ENCODE results near the gene TTC13.

TTC13 gene

DNA sequence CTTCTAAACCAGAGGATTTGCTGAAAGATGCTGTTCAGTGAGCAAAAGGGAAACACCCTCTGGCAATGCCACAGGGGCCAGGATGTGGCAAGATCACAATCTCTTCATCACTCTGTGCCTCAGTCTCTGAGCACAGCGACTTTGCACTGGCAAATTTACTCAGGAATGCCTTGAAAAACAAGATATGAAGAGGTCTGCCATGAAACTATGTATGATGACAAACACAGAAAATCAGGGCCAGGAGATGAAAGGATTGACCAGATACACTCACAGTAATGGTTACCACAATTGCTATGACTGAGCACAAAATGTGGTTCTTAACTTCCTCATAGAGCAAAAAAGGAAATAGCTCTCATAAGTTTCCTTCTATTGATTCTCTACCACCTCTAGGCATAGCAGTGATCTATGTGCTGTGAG lies 5.8 kb downstream of the TTC13 start:
- H3K4me3 ChIP-seq (ENCODE audit: low read length) = no peak overlapping the region
- H3K27me3 ChIP-seq (ENCODE audit: insufficient read depth, low read length) = peaks cover 28% of the 10 kb centered on the region
- H3K36me3 ChIP-seq (ENCODE audit: insufficient read depth, low read depth, low read length) = no peaks in the 10 kb centered on the region
- no peak overlapping the region for H3K27ac ChIP-seq (ENCODE audit: low read length)
- H3K4me1 ChIP-seq (ENCODE audit: insufficient read depth, low read length) = no peaks in the 10 kb centered on the region
- no peak overlapping the region for H3K9ac ChIP-seq (ENCODE audit: low read depth, low read length)
- no peaks in the 10 kb centered on the region for H3K9me3 ChIP-seq (ENCODE audit: insufficient read depth, low read depth, low read length)

DNA sequence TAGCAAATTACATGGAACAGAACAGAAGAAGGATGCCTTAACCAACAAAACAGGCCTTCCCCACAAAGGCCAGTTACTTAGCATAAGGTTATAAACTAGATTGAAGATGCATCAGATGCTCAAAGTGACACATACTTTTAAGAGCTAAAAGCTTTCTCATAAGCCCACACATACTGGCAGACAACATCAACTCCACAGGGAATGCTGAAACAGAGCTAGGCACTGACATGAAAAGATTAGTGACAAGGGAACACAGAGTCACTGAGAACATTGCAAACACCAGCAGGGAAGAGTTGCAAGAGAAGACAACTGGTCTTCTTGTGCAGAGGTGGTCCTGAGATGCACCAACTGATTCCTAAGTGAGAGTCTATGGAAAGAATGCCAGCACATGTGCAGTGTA lies 6.9 kb downstream of the TTC13 start:
- H3K4me1 ChIP-seq (ENCODE audit: insufficient read depth, low read length) = no peaks in the 10 kb centered on the region

DNA sequence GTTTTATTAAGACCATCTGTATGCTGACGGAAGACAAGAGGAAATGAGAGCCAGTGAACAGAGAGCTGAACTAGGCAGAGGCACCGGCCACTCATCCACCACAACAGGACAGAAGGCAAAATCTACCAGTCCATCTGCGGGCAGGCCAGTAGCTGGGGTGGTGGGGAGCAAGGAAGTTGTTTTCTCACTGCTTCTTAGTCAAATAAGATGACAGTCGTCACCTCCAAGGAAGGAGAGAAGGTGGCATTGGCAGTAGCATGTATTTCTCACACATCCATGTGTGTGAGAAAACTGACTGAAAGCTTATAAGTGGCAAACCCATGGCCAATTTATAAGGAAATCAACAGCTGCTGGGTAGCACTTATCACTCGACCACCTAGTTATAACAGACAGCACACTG lies 8.2 kb downstream of the TTC13 start:
- no peaks in the 10 kb centered on the region for H3K36me3 ChIP-seq (ENCODE audit: insufficient read depth, low read depth, low read length)
- peaks cover 10% of the 10 kb centered on the region; the same call in 1 of the 2 replicates for H3K27me3 ChIP-seq (ENCODE audit: insufficient read depth, low read length)
- H3K27ac ChIP-seq (ENCODE audit: low read length) = no peak overlapping the region
- no peaks in the 10 kb centered on the region for H3K9me3 ChIP-seq (ENCODE audit: insufficient read depth, low read depth, low read length)
- H3K4me3 ChIP-seq (ENCODE audit: low read length) = no peak overlapping the region
- no peak overlapping the region for H3K9ac ChIP-seq (ENCODE audit: low read depth, low read length)
- H3K4me1 ChIP-seq (ENCODE audit: insufficient read depth, low read length) = no peaks in the 10 kb centered on the region

More for the DNA sequence above, 6.9 kb downstream of the TTC13 start:
- Histone ChIP-seq H3K4me3 (ENCODE audit: low read length) (no peak overlapping the region), H3K27ac (ENCODE audit: low read length) (no peak overlapping the region), H3K9ac (ENCODE audit: low read depth, low read length) (no peak overlapping the region), H3K36me3 (ENCODE audit: insufficient read depth, low read depth, low read length) (no peaks in the 10 kb centered on the region), H3K27me3 (ENCODE audit: insufficient read depth, low read length) (peaks cover 17% of the 10 kb centered on the region), H3K9me3 (ENCODE audit: insufficient read depth, low read depth, low read length) (no peaks in the 10 kb centered on the region)

DNA sequence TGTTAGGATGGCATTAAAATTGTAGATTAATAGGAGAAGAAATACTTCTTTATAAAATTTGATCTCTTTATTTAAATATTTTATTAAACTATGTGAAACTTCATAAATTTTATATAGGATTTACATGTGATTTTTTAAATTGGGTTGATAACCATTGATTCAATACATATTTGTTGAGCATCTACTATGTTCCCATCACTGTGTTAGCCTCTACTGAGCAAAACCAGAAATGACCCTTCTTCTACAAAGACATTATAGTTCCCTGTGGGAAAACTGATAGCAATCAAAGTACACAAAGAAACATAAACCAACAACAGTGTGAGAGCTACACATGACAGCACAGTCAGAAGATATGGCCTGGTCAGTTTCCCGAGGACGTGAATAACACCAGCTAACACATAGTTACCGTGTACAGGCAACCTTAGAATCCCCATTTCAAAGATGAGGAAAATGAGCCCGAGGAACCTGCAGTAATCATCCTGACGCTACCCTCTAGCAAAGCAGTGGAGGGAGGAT lies 12.2 kb downstream of the TTC13 start:
- H3K27me3 ChIP-seq (ENCODE audit: insufficient read depth, low read length) = no peaks in the 10 kb centered on the region
- H3K36me3 ChIP-seq (ENCODE audit: insufficient read depth, low read depth, low read length) = no peaks in the 10 kb centered on the region
- H3K4me3 ChIP-seq (ENCODE audit: low read length) = no peak overlapping the region
- H3K9me3 ChIP-seq (ENCODE audit: insufficient read depth, low read depth, low read length) = no peaks in the 10 kb centered on the region
- H3K27ac ChIP-seq (ENCODE audit: low read length) = no peak overlapping the region
- H3K4me1 ChIP-seq (ENCODE audit: insufficient read depth, low read length) = no peaks in the 10 kb centered on the region
- no peak overlapping the region for H3K9ac ChIP-seq (ENCODE audit: low read depth, low read length)

DNA sequence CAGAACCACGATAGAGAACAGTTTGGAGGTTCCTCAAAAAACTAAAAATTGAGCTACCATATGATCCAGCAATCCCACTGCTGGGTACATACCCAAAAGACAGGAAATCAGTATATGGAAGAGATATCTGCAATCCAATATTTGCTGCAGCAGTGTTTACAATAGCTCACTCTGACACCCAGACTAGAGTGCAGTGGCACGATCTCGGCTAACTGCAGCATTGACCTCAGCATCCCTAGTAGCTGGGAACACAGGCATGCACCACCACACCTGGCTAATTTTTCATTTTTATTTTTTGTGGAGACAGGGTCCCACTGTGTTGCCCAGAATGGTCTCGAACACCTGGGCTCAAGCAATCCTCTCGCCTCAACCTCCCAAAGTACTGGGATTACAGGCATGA lies 13.1 kb downstream of the TTC13 start:
- Histone ChIP-seq H3K36me3 (ENCODE audit: insufficient read depth, low read depth, low read length) (no peaks in the 10 kb centered on the region), H3K27me3 (ENCODE audit: insufficient read depth, low read length) (no peaks in the 10 kb centered on the region), H3K27ac (ENCODE audit: low read length) (no peak overlapping the region), H3K9ac (ENCODE audit: low read depth, low read length) (no peak overlapping the region), H3K4me1 (ENCODE audit: insufficient read depth, low read length) (no peaks in the 10 kb centered on the region), H3K9me3 (ENCODE audit: insufficient read depth, low read depth, low read length) (no peaks in the 10 kb centered on the region), H3K4me3 (ENCODE audit: low read length) (no peak overlapping the region)

DNA sequence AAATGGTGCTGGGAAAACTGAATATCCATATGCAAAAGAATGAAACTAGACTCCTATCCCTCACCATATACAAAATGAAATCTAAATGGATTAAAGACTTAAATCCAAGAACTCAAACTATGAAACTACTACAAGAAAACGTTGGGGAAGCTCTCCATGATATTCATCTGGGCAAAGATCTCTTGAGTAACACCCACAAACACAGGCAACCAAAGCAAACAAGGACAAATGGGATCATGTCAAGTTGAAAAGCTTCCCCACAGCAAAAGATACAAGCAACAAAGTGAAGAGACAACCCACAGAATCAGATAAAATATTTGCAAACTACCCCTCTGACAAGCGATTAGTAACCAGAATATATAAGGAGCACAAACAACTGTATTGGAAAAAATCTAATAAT lies 13.8 kb downstream of the TTC13 start:
- no peak overlapping the region for H3K9ac ChIP-seq (ENCODE audit: low read depth, low read length)
- H3K9me3 ChIP-seq (ENCODE audit: insufficient read depth, low read depth, low read length) = no peaks in the 10 kb centered on the region
- no peak overlapping the region for H3K27ac ChIP-seq (ENCODE audit: low read length)
- H3K4me3 ChIP-seq (ENCODE audit: low read length) = no peak overlapping the region
- no peaks in the 10 kb centered on the region for H3K4me1 ChIP-seq (ENCODE audit: insufficient read depth, low read length)
- H3K36me3 ChIP-seq (ENCODE audit: insufficient read depth, low read depth, low read length) = no peaks in the 10 kb centered on the region
- no peaks in the 10 kb centered on the region for H3K27me3 ChIP-seq (ENCODE audit: insufficient read depth, low read length)

DNA sequence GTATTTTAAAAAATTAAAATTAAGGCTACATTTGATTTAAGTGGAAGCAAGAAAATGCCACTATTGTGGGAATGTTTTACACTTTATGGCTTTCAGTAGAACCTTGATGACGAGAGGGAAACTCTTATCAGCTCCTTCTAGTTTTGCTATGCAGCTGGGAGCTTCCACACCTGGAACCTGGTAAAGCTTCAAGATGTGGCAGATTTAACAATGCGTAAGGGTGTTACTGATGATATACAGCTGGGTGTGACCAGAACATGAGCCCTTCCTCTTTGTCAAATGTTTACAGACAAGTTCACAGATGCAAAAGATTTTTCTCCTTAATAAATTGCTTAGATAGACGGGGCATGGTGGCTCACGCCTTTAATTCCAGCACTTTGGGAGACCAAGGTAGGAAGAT lies 20.3 kb downstream of the TTC13 start:
- no peak overlapping the region for H3K9ac ChIP-seq (ENCODE audit: low read depth, low read length)

DNA sequence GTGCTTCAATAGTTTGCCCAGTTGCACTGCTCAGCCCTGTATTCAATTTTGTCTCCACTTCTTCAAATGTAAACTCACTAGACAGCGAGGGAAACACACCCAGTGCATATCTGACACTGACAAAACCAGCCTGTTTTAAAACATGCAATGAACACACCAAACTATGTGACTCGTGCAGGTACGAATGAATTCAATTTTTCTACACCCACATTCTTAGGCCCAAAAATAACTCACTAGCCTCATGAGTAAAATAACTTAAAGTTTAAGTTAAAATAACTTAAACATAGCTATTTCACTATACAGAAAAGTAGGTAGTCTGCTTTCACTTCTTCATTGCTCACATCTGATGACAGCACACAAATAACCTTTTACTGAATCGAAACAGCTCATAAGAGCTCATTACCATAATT lies 21.1 kb downstream of the TTC13 start:
- H3K9ac ChIP-seq (ENCODE audit: low read depth, low read length) = no peak overlapping the region

More for the DNA sequence above, 20.3 kb downstream of the TTC13 start:
- Histone ChIP-seq H3K9me3 (ENCODE audit: insufficient read depth, low read depth, low read length) (no peaks in the 10 kb centered on the region), H3K27ac (ENCODE audit: low read length) (no peak overlapping the region), H3K4me3 (ENCODE audit: low read length) (no peak overlapping the region), H3K27me3 (ENCODE audit: insufficient read depth, low read length) (no peaks in the 10 kb centered on the region), H3K36me3 (ENCODE audit: insufficient read depth, low read depth, low read length) (no peaks in the 10 kb centered on the region), H3K4me1 (ENCODE audit: insufficient read depth, low read length) (no peaks in the 10 kb centered on the region)

DNA sequence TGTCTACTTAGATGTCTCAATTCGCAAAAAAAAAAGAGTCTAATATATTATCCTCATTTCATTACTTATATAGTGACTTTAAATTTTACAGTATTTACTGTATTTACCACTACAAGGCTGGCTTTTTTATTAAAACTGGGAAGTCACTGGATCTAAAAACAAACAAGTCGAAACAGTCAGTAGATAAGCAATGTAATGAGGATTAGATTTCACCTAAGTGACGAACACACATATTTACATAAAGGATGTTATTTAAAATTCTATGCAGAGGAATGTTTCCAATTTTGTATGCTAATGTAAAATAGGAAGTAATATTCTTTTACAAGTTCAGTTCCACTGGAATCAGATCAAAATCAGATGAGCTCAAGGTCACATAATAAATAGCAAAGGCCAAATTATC lies 28.3 kb downstream of the TTC13 start:
- H3K9ac ChIP-seq (ENCODE audit: low read depth, low read length) = no peak overlapping the region
- H3K27ac ChIP-seq (ENCODE audit: low read length) = no peak overlapping the region
- no peaks in the 10 kb centered on the region for H3K9me3 ChIP-seq (ENCODE audit: insufficient read depth, low read depth, low read length)
- H3K36me3 ChIP-seq (ENCODE audit: insufficient read depth, low read depth, low read length) = no peaks in the 10 kb centered on the region
- no peaks in the 10 kb centered on the region for H3K4me1 ChIP-seq (ENCODE audit: insufficient read depth, low read length)
- H3K27me3 ChIP-seq (ENCODE audit: insufficient read depth, low read length) = no peaks in the 10 kb centered on the region
- no peak overlapping the region for H3K4me3 ChIP-seq (ENCODE audit: low read length)

More for the DNA sequence above, 21.1 kb downstream of the TTC13 start:
- Histone ChIP-seq H3K36me3 (ENCODE audit: insufficient read depth, low read depth, low read length) (no peaks in the 10 kb centered on the region), H3K9me3 (ENCODE audit: insufficient read depth, low read depth, low read length) (no peaks in the 10 kb centered on the region), H3K27me3 (ENCODE audit: insufficient read depth, low read length) (no peaks in the 10 kb centered on the region), H3K4me3 (ENCODE audit: low read length) (no peak overlapping the region), H3K27ac (ENCODE audit: low read length) (no peak overlapping the region), H3K4me1 (ENCODE audit: insufficient read depth, low read length) (no peaks in the 10 kb centered on the region)

DNA sequence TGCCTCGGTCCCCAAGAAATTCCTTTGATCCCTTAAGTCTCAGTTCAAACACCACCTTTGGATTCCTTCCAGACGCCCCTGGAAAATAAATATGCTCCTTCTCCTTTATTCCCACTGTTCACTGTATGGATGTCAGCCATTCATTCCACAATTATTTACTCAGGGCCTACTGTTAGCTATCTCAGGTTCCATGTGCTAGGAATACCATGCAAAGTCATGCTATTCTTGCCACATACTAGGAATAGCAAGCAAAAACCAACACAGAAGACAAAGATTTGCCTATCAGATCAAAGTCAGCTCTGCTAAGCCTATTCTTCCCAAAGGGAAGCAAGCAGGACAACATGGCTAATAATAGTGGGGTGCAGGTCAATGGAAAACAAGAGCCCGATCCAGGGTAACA lies 29.8 kb downstream of the TTC13 start:
- no peak overlapping the region for H3K27ac ChIP-seq (ENCODE audit: low read length)
- H3K9ac ChIP-seq (ENCODE audit: low read depth, low read length) = no peak overlapping the region
- no peaks in the 10 kb centered on the region for H3K9me3 ChIP-seq (ENCODE audit: insufficient read depth, low read depth, low read length)
- no peaks in the 10 kb centered on the region for H3K4me1 ChIP-seq (ENCODE audit: insufficient read depth, low read length)
- H3K36me3 ChIP-seq (ENCODE audit: insufficient read depth, low read depth, low read length) = no peaks in the 10 kb centered on the region
- H3K27me3 ChIP-seq (ENCODE audit: insufficient read depth, low read length) = no peaks in the 10 kb centered on the region
- H3K4me3 ChIP-seq (ENCODE audit: low read length) = no peak overlapping the region

DNA sequence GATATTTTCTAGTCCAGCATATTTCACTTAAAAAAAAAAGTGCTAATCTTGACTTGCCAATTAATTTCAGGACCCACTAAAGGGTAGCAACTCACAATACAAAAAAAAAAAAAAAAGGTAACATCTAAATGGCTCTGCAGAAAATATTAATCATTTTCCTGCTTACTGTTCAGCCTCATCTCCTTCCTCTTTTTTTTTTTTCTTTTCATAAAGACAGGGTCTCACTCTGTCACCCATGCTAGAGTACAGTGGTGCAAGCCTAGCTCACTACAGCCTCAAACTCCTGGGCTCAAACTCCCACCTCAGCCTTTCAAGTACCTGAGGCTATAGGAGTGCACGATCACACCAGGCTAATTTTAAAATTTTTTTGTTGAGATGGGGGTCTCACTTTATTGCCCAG lies 30.4 kb downstream of the TTC13 start:
- Histone ChIP-seq H3K4me3 (ENCODE audit: low read length) (no peak overlapping the region), H3K9ac (ENCODE audit: low read depth, low read length) (no peak overlapping the region), H3K36me3 (ENCODE audit: insufficient read depth, low read depth, low read length) (no peaks in the 10 kb centered on the region), H3K4me1 (ENCODE audit: insufficient read depth, low read length) (no peaks in the 10 kb centered on the region), H3K9me3 (ENCODE audit: insufficient read depth, low read depth, low read length) (no peaks in the 10 kb centered on the region), H3K27me3 (ENCODE audit: insufficient read depth, low read length) (no peaks in the 10 kb centered on the region), H3K27ac (ENCODE audit: low read length) (no peak overlapping the region)

DNA sequence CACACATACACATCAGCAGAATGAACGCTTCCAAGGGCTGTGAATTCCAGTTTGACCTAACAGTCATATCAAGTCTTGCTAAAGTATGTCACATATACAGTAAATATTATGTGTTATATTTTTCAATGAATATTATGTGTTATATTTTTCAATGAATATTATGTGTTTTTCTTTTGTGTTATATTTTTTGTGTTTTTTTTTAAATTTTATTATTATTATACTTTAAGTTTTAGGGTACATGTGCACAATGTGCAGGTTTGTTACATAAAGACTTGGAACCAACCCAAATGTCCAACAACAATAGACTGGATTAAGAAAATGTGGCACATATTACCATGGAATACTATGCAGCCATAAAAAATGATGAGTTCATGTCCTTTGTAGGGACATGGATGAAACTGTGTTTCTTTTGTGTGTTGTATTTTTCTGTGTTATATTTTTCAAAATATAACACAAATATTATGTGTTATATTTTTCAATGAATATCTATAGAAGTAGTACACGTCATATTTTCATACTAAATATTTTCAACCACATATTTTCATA lies 35.5 kb downstream of the TTC13 start:
- no peaks in the 10 kb centered on the region for H3K9me3 ChIP-seq (ENCODE audit: insufficient read depth, low read depth, low read length)
- no peak overlapping the region for H3K27ac ChIP-seq (ENCODE audit: low read length)
- no peak overlapping the region for H3K4me3 ChIP-seq (ENCODE audit: low read length)
- no peaks in the 10 kb centered on the region for H3K27me3 ChIP-seq (ENCODE audit: insufficient read depth, low read length)
- H3K36me3 ChIP-seq (ENCODE audit: insufficient read depth, low read depth, low read length) = no peaks in the 10 kb centered on the region
- H3K4me1 ChIP-seq (ENCODE audit: insufficient read depth, low read length) = no peaks in the 10 kb centered on the region
- no peak overlapping the region for H3K9ac ChIP-seq (ENCODE audit: low read depth, low read length)

All from iPS-20b (cell line).